Epithelial cell of proximal tubule (primary cell): ENCODE measurements around the gene BCDIN3D. TPM values are rescaled to one million over a fixed set of nuclear protein-coding genes. Genes with fewer than 3 reads are reported as not detected.

ENCODE experiments used
- DNase-seq: peaks from one replicate; pipeline ENCODE4 v3.0.0-alpha.2; 2011; ENCODE audit warnings: low read depth
- H3K4me3 ChIP-seq: 2 replicates; pipeline ENCODE4 v1.5.1; 2011; ENCODE audit warnings: low read depth, mild to moderate bottlenecking, low read length
- CTCF ChIP-seq: conservative IDR thresholded peaks from 2 replicates; pipeline ENCODE4 v1.5.1; 2012; ENCODE audit warnings: low read depth, mild to moderate bottlenecking, low read length
- total RNA-seq: library from RNA; depleted of rRNA; stranded (reverse); fragments of >200 nt; gene quantifications from 2 replicates; pipeline ENCODE4 v1.2.3, GENCODE V29; 2015

Gene BCDIN3D
- total RNA-seq, 1 donor from 2014 or later: 7.1 TPM

GRCh38 chr12:49847161-49847560 lies 4.3 kb upstream of the BCDIN3D start:
- no peak for TF ChIP-seq CTCF
- no peak overlapping the region for H3K4me3 ChIP-seq
- DNase-seq: no peak

- no peak overlapping the region for H3K4me3 ChIP-seq
- DNase-seq: no peak
- TF ChIP-seq CTCF: no peak
Measured at GRCh38 chr12:49846032-49846431, 3.1 kb upstream of the BCDIN3D start.

GRCh38 chr12:49843876-49844437 lies 1.1 kb upstream of the BCDIN3D start:
- no peak for TF ChIP-seq CTCF
- no peak overlapping the region for H3K4me3 ChIP-seq
- DNase-seq: no peak

GRCh38 chr12:49843411-49843810 lies 505 bp upstream of the BCDIN3D start:
- peak overlapping the region; percentile 83 for H3K4me3 ChIP-seq
- no peak for DNase-seq
- no peak for TF ChIP-seq CTCF

GRCh38 chr12:49838973-49839633 lies 3.8 kb downstream of the BCDIN3D start:
- no peak for DNase-seq
- no peak overlapping the region for H3K4me3 ChIP-seq
- TF ChIP-seq CTCF: peak; percentile 76

GRCh38 chr12:49832836-49833421 lies 10.0 kb downstream of the BCDIN3D start:
- peak; percentile 42 for DNase-seq
- TF ChIP-seq CTCF: no peak
- no peak overlapping the region for H3K4me3 ChIP-seq
